Measurements from ENCODE around the gene KDM5D.

- no peak for TF ChIP-seq EZH2phosphoT487 (IDR thresholded peaks at IDR 0.05; ENCODE audit: low read length)
- TF ChIP-seq CTCF (IDR thresholded peaks at IDR 0.05; ENCODE audit: low read length): no peak
Observed at GRCh38 chrY:19742153-19742552, 2.4 kb downstream of the KDM5D start.
